ENCODE measurements around the gene LHX4.

LHX4 gene

DNA sequence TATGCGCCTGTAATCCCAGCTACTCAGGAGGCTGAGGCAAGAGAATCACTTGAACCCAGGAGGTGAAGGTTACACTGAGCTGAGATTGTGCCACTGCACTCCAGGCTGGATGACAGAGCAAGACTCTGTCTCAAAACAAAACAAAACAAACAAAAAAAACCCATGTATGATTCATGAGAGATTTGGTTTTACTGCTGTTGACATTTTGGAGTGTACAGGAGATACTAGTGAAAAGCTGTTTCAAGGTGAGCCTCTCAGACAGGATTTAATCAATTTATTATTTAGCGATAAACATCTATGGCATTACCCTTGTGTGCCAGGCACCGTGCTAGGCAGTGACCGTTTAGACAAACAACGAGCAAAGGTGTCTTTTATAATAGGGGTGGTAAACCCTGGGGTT lies 16.5 kb downstream of the LHX4 start:
- Histone ChIP-seq H3K79me2 (ENCODE audit: insufficient read depth, low read length) (no peaks in the 10 kb centered on the region), H3K27ac (ENCODE audit: low read depth, low read length, poor library complexity, severe bottlenecking) (no peak overlapping the region), H3K27me3 (ENCODE audit: insufficient read depth, low read length) (no peaks in the 10 kb centered on the region), H3K4me1 (ENCODE audit: insufficient read depth, low read length, severe bottlenecking) (no peaks in the 10 kb centered on the region), H3K4me2 (ENCODE audit: low read length) (no peak overlapping the region), H3K36me3 (ENCODE audit: insufficient read depth, low read length) (no peaks in the 10 kb centered on the region), H2AFZ (ENCODE audit: low read length) (no peak overlapping the region), H3K4me3 (ENCODE audit: low read depth, low read length, poor library complexity, severe bottlenecking) (no peak overlapping the region), H3K9me3 (ENCODE audit: low read length) (no peaks in the 10 kb centered on the region), H3K9me2 (ENCODE audit: low read depth, low read length) (no peaks in the 10 kb centered on the region), H3F3A (ENCODE audit: insufficient read depth, low read length) (no peaks in the 10 kb centered on the region), H4K20me1 (ENCODE audit: insufficient read depth, low read length) (no peaks in the 10 kb centered on the region), H3K9ac (ENCODE audit: low read length) (no peak overlapping the region)
- TF ChIP-seq, protein P1, sequence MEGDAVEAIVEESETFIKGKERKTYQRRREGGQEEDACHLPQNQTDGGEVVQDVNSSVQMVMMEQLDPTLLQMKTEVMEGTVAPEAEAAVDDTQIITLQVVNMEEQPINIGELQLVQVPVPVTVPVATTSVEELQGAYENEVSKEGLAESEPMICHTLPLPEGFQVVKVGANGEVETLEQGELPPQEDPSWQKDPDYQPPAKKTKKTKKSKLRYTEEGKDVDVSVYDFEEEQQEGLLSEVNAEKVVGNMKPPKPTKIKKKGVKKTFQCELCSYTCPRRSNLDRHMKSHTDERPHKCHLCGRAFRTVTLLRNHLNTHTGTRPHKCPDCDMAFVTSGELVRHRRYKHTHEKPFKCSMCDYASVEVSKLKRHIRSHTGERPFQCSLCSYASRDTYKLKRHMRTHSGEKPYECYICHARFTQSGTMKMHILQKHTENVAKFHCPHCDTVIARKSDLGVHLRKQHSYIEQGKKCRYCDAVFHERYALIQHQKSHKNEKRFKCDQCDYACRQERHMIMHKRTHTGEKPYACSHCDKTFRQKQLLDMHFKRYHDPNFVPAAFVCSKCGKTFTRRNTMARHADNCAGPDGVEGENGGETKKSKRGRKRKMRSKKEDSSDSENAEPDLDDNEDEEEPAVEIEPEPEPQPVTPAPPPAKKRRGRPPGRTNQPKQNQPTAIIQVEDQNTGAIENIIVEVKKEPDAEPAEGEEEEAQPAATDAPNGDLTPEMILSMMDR (IDR thresholded peaks at IDR 0.05; ENCODE audit: low read length), result no peak
- TF ChIP-seq EZH2 (IDR thresholded peaks at IDR 0.05; ENCODE audit: borderline replicate concordance, low read length), result no peak

DNA sequence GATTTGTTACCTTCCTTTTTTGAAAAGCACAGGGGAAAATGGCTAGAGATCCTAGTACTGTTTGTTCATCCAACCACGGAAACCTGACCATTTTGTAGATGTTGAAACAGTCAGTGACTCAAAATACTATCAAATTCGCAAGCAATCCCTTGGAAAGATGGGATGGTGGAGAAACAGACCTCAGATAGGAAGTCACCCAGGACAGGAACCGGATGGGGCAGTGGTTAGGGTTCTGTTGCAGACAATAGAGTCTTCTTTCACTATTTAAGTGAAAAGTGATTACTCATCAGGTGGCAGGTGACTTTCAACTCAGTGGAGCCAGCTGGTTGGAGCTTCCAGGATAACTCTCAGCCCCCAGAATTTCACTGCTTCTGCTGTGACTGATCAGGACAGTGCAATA lies 17.0 kb downstream of the LHX4 start:
- Histone ChIP-seq H3K27ac (ENCODE audit: low read depth, low read length, poor library complexity, severe bottlenecking) (no peak overlapping the region), H3K4me2 (ENCODE audit: low read length) (no peak overlapping the region)

DNA sequence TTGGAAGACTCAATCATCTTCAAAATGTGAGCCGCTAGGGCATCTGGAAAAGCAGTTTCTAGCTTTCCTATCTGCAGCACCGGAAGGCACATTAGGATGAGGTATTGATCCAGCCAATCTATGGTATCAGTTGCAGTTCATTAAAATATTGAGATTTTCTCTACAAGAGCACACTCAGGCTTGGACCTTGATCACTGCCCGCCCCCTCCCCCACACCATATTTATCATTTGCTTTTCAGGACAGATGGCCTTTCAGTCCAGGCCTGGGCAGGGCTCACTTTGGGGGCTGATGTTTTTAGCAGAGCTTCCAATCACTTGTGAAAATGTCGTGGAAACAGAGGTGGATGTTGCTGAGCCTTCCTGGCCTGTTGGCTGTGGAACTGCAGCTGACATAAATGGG lies 17.5 kb downstream of the LHX4 start:
- no peaks in the 10 kb centered on the region for H3K9me3 ChIP-seq (ENCODE audit: low read length)
- no peaks in the 10 kb centered on the region for H3K27me3 ChIP-seq (ENCODE audit: insufficient read depth, low read length)
- no peak overlapping the region for H2AFZ ChIP-seq (ENCODE audit: low read length)
- no peaks in the 10 kb centered on the region for H3K4me1 ChIP-seq (ENCODE audit: insufficient read depth, low read length, severe bottlenecking)
- no peak overlapping the region for H3K4me3 ChIP-seq (ENCODE audit: low read depth, low read length, poor library complexity, severe bottlenecking)
- H3K4me2 ChIP-seq (ENCODE audit: low read length), result no peak overlapping the region
- no peaks in the 10 kb centered on the region for H3K79me2 ChIP-seq (ENCODE audit: insufficient read depth, low read length)
- no peaks in the 10 kb centered on the region for H3K36me3 ChIP-seq (ENCODE audit: insufficient read depth, low read length)
- H3K9me2 ChIP-seq (ENCODE audit: low read depth, low read length), result no peaks in the 10 kb centered on the region
- H4K20me1 ChIP-seq (ENCODE audit: insufficient read depth, low read length), result no peaks in the 10 kb centered on the region
- H3K9ac ChIP-seq (ENCODE audit: low read length), result no peak overlapping the region
- H3F3A ChIP-seq (ENCODE audit: insufficient read depth, low read length), result no peaks in the 10 kb centered on the region
- H3K27ac ChIP-seq (ENCODE audit: low read depth, low read length, poor library complexity, severe bottlenecking), result no peak overlapping the region
- TF ChIP-seq EZH2 (IDR thresholded peaks at IDR 0.05; ENCODE audit: borderline replicate concordance, low read length), result no peak
- TF ChIP-seq, protein P1 (IDR thresholded peaks at IDR 0.05; ENCODE audit: low read length), result no peak

More for the DNA sequence above, 17.0 kb downstream of the LHX4 start:
- Histone ChIP-seq H3K27me3 (ENCODE audit: insufficient read depth, low read length) (no peaks in the 10 kb centered on the region), H4K20me1 (ENCODE audit: insufficient read depth, low read length) (no peaks in the 10 kb centered on the region), H3K9ac (ENCODE audit: low read length) (no peak overlapping the region), H2AFZ (ENCODE audit: low read length) (no peak overlapping the region), H3K9me3 (ENCODE audit: low read length) (no peaks in the 10 kb centered on the region), H3K9me2 (ENCODE audit: low read depth, low read length) (no peaks in the 10 kb centered on the region), H3K36me3 (ENCODE audit: insufficient read depth, low read length) (no peaks in the 10 kb centered on the region), H3K4me1 (ENCODE audit: insufficient read depth, low read length, severe bottlenecking) (no peaks in the 10 kb centered on the region), H3F3A (ENCODE audit: insufficient read depth, low read length) (no peaks in the 10 kb centered on the region), H3K4me3 (ENCODE audit: low read depth, low read length, poor library complexity, severe bottlenecking) (no peak overlapping the region), H3K79me2 (ENCODE audit: insufficient read depth, low read length) (no peaks in the 10 kb centered on the region)
- TF ChIP-seq, protein P1 (IDR thresholded peaks at IDR 0.05; ENCODE audit: low read length), result no peak
- TF ChIP-seq EZH2 (IDR thresholded peaks at IDR 0.05; ENCODE audit: borderline replicate concordance, low read length), result no peak
